ENCODE data around the gene IFNL3. TPM values are rescaled to one million over a fixed set of nuclear protein-coding genes. Genes with fewer than 3 reads are reported as not detected.

IFNL3 gene
- total RNA-seq, 1 experiment from 2014 or later: not detected

GRCh38 chr19:39209196-39209595 is 35.6 kb downstream of the IFNL3 start:
- Histone ChIP-seq H3K4me3 (ENCODE audit: low read depth, low read length, poor library complexity, severe bottlenecking) (no peak overlapping the region), H3K4me1 (ENCODE audit: insufficient read depth, low read length, poor library complexity, severe bottlenecking) (no peaks in the 10 kb centered on the region), H3K9me3 (ENCODE audit: low read depth, low read length, poor library complexity, severe bottlenecking) (no peaks in the 10 kb centered on the region), H3K27me3 (replicated peaks; ENCODE audit: insufficient read depth, low read depth, low read length, poor library complexity) (peaks cover 7% of the 10 kb centered on the region), H3K27ac (ENCODE audit: low read depth, low read length, poor library complexity, severe bottlenecking) (no peak overlapping the region), H3K36me3 (ENCODE audit: insufficient read depth, low read length, poor library complexity, severe bottlenecking) (no peaks in the 10 kb centered on the region)
- CTCF ChIA-PET: no interaction called here
- TF ChIP-seq EZH2 (IDR thresholded peaks at IDR 0.05; ENCODE audit: borderline replicate concordance, low read depth, low read length, poor library complexity, severe bottlenecking) (no peak), CTCF (conservative IDR thresholded peaks at IDR 0.05; ENCODE audit: low read depth, low read length) (no peak)
- POLR2A ChIA-PET (ENCODE audit: low non-redundant PET): no interaction called here
- DNase-seq (ENCODE audit: low spot score): no peak
- no TSS peak for BruUV-seq (replicated peaks)
- intact Hi-C loops (cut with micrococcal nuclease; ENCODE audit: unreplicated experiment): no loop called here

- no peak for DNase-seq (ENCODE audit: low spot score)
- Histone ChIP-seq H3K27ac (ENCODE audit: low read depth, low read length, poor library complexity, severe bottlenecking) (no peak overlapping the region), H3K27me3 (replicated peaks; ENCODE audit: insufficient read depth, low read depth, low read length, poor library complexity) (peaks cover 16% of the 10 kb centered on the region), H3K4me1 (ENCODE audit: insufficient read depth, low read length, poor library complexity, severe bottlenecking) (no peaks in the 10 kb centered on the region), H3K9me3 (ENCODE audit: low read depth, low read length, poor library complexity, severe bottlenecking) (no peaks in the 10 kb centered on the region), H3K36me3 (ENCODE audit: insufficient read depth, low read length, poor library complexity, severe bottlenecking) (no peaks in the 10 kb centered on the region), H3K4me3 (ENCODE audit: low read depth, low read length, poor library complexity, severe bottlenecking) (no peak overlapping the region)
- ChIA-PET CTCF (no interaction called here), POLR2A (ENCODE audit: low non-redundant PET) (no interaction called here)
- no TSS peak for BruUV-seq (replicated peaks)
- intact Hi-C loops (cut with micrococcal nuclease; ENCODE audit: unreplicated experiment): no loop called here
- TF ChIP-seq EZH2 (IDR thresholded peaks at IDR 0.05; ENCODE audit: borderline replicate concordance, low read depth, low read length, poor library complexity, severe bottlenecking): no peak
- no peak for TF ChIP-seq CTCF (conservative IDR thresholded peaks at IDR 0.05; ENCODE audit: low read depth, low read length)
Measured at GRCh38 chr19:39208175-39208795, 36.5 kb downstream of the IFNL3 start.

- CTCF ChIA-PET: no interaction called here
- H3K9me3 ChIP-seq (ENCODE audit: low read depth, low read length, poor library complexity, severe bottlenecking): no peaks in the 10 kb centered on the region
- intact Hi-C loops (cut with micrococcal nuclease; ENCODE audit: unreplicated experiment): no loop called here
Measured at GRCh38 chr19:39207293-39207836, 37.4 kb downstream of the IFNL3 start.

More at GRCh38 chr19:39207293-39207836, 37.4 kb downstream of the IFNL3 start:
- H3K27me3 ChIP-seq (replicated peaks; ENCODE audit: insufficient read depth, low read depth, low read length, poor library complexity): peaks cover 24% of the 10 kb centered on the region
- no TSS peak for BruUV-seq (replicated peaks)
- no peak for DNase-seq (ENCODE audit: low spot score)
- TF ChIP-seq CTCF (conservative IDR thresholded peaks at IDR 0.05; ENCODE audit: low read depth, low read length) (no peak), EZH2 (IDR thresholded peaks at IDR 0.05; ENCODE audit: borderline replicate concordance, low read depth, low read length, poor library complexity, severe bottlenecking) (no peak)
- H3K4me1 ChIP-seq (ENCODE audit: insufficient read depth, low read length, poor library complexity, severe bottlenecking): no peaks in the 10 kb centered on the region
- no peak overlapping the region for H3K4me3 ChIP-seq (ENCODE audit: low read depth, low read length, poor library complexity, severe bottlenecking)
- POLR2A ChIA-PET (ENCODE audit: low non-redundant PET): no interaction called here
- H3K36me3 ChIP-seq (ENCODE audit: insufficient read depth, low read length, poor library complexity, severe bottlenecking): no peaks in the 10 kb centered on the region
- no peak overlapping the region for H3K27ac ChIP-seq (ENCODE audit: low read depth, low read length, poor library complexity, severe bottlenecking)
